HG03469 (cell line): ENCODE measurements around the gene HOXD10.

Experiments
- ATAC-seq: cut with Tn5 transposase; IDR thresholded peaks from one replicate; pipeline ENCODE4 v1.9.1; 2021; ENCODE audit warnings: mild to moderate bottlenecking, moderate library complexity, moderate number of reproducible peaks; ENCODE audit not compliant: unreplicated experiment

Gene HOXD10

GRCh38 chr2:176160986-176161824, 44.6 kb downstream of the HOXD10 start:
- no peak for ATAC-seq

- ATAC-seq: no peak
These were observed 45.4 kb downstream of the HOXD10 start for GRCh38 chr2:176161825-176162626.

- ATAC-seq: no peak
These were observed 46.5 kb downstream of the HOXD10 start for GRCh38 chr2:176162911-176163671.

DNA sequence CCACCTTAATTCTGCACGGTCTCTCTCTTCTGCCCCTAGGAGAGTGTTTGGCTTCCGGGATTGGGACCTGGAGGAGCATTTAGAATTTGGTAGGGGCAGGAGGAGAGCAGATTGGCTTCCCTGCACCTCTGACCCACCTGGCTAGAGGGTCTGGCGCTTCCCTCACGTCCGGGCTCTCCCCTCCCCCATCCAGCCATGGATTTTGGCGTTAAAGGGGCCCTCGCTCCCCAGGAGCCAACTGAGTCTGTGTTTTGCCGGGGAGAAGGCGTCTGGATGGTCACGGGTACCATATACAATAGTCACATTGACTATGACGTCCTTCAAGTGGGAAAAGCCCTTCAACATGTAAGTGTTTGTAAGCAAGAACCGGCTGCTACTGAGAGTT, 47.1 kb downstream of the HOXD10 start:
- no peak for ATAC-seq

GRCh38 chr2:176164201-176164600, 47.6 kb downstream of the HOXD10 start:
- ATAC-seq: no peak

GRCh38 chr2:176164611-176165369, 48.2 kb downstream of the HOXD10 start:
- ATAC-seq: no peak

DNA sequence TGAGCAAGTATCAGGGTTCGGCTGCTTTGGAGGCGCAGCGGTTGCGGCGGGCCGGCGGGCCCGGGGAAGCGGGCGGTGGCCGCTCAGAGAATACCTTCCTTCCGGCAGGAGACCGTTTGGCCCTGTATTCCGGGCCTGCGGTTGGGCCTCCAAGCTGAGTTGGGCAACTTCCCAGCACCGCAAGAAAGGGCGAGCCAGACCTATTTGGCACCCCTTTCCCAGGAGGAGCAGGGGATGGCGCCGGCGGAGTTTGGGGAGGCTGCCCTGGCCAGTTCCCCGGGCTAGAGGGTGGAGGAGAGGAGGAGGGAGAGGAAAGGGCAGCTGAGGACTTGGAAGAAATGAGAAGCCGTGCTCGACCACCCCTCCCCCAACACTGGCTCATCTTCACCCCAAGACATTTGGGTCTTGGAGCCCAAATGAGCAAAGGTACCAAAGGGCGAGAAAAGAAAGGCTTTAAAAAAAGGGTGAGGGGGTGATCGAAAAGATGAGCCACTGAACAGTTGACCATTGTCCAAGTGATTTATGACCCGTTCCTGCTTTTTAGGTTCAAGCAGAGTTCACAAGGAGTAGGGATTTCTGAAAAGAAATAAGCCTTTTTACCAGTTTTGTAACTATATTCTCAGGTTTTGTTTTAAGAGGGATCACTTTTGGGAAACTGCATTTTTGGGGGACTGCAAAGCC, 48.9 kb downstream of the HOXD10 start:
- no peak for ATAC-seq

- ATAC-seq: no peak
These were observed 49.7 kb downstream of the HOXD10 start for GRCh38 chr2:176166272-176166671.

GRCh38 chr2:176167398-176167797, 50.8 kb downstream of the HOXD10 start:
- ATAC-seq: no peak

- ATAC-seq: no peak
These were observed 52.6 kb downstream of the HOXD10 start for GRCh38 chr2:176169181-176169580.
